ENCODE data around the gene GFY. TPM values are rescaled to one million over a fixed set of nuclear protein-coding genes. Genes with fewer than 3 reads are reported as not detected.

The GFY gene
- total and polyA plus RNA-seq, 2 donors (not counting 3 experiments of a cell fraction or from before 2014, with no cell fraction given) = not detected

- Histone ChIP-seq H3K9ac (replicated peaks; ENCODE audit: extremely low read depth, insufficient read depth, low read length) (no peak overlapping the region), H2AFZ (ENCODE audit: low read depth, low read length) (no peak overlapping the region), H3K79me2 (ENCODE audit: control insufficient read depth, insufficient read depth, low read length) (peaks cover 11% of the 10 kb centered on the region), H3K27me3 (ENCODE audit: control insufficient read depth in 2 of 2, insufficient read depth in 2 of 2, low read length in 2 of 2) (no peaks in the 10 kb centered on the region), H3K27ac (ENCODE audit: insufficient read depth, low read depth, low read length) (no peak overlapping the region), H3K4me2 (ENCODE audit: insufficient read depth, low read length) (peak overlapping the region; percentile 78), H3K4me3 (replicated peaks in 1 of 3; ENCODE audit: insufficient read depth in 1 of 3, low read depth in 1 of 3, low read length in 3 of 3) (peak overlapping the region in 1 of 3 experiments; percentile 47), H3K9me3 (replicated peaks; ENCODE audit: control insufficient read depth, insufficient read depth, low read length) (no peaks in the 10 kb centered on the region), H3K4me1 (ENCODE audit: control insufficient read depth, extremely low read depth, insufficient read depth, low read length) (peaks cover 11% of the 10 kb centered on the region), H3K36me3 (ENCODE audit: control insufficient read depth in 2 of 2, extremely low read depth in 1 of 2, insufficient read depth in 2 of 2, low read length in 2 of 2) (peaks cover 0 to 4% of the 10 kb centered on the region in 2 experiments), H3K9me1 (replicated peaks; ENCODE audit: control insufficient read depth, extremely low read depth, insufficient read depth, low read length) (no peaks in the 10 kb centered on the region), H4K20me1 (replicated peaks; ENCODE audit: control insufficient read depth, extremely low read depth, insufficient read depth, low read length) (no peaks in the 10 kb centered on the region)
- POLR2A ChIA-PET = no interaction called here
- dilution Hi-C loops (cut with MboI; ENCODE audit: extremely low pct_ligation_motif_present, low sequenced_read_pairs) = no loop called here
- FAIRE-seq = no peak
- CTCF ChIA-PET = interaction anchor here (0.6 to 1.4 kb wide), 3 partner anchors 9 to 126 kb away, joined by 3 to 7 read pairs (median 4); no protein-coding TSS in a partner anchor
- TF ChIP-seq POLR2AphosphoS5 (IDR thresholded peaks at IDR 0.05; ENCODE audit: insufficient read depth, low read depth, low read length) (no peak), JUN (IDR thresholded peaks at IDR 0.05; ENCODE audit: borderline replicate concordance, insufficient read depth, insufficient read length, low read depth) (no peak), MAX (IDR thresholded peaks at IDR 0.05; ENCODE audit: insufficient read depth, insufficient read length) (no peak), GATA2 (IDR thresholded peaks at IDR 0.05; ENCODE audit: insufficient read depth, insufficient read length, low read depth, low read length) (no peak), FOS (IDR thresholded peaks at IDR 0.05; ENCODE audit: borderline replicate concordance, insufficient read depth, low read length) (no peak), CTCF (IDR thresholded peaks at IDR 0.05; ENCODE audit: extremely low read depth in 1 of 2, insufficient read depth in 1 of 2, low read depth in 1 of 2, low read length in 2 of 2) (no peak), POLR2A (IDR thresholded peaks at IDR 0.05; ENCODE audit: low read depth, low read length) (no peak), EZH2 (IDR thresholded peaks at IDR 0.05; ENCODE audit: borderline replicate concordance, low read depth, low read length, severe bottlenecking) (no peak), MYC (IDR thresholded peaks at IDR 0.05; ENCODE audit: low read depth, low read length) (no peak)
- no TSS peak for BruUV-seq (replicated peaks)
- no peak for DNase-seq (ENCODE audit: low read depth, low spot score)
- intact Hi-C loops (cut with micrococcal nuclease) = loop anchor here (5.0 kb wide), 2 partner anchors 192 to 427 kb away; partner anchors contain the start of genes AKT1S1, RRAS, SCAF1 and TBC1D17
Measured at GRCh38 chr19:49450405-49450804, 25.2 kb downstream of the GFY start.

Measured in endothelial cell of umbilical vein (primary cell).